Liver (tissue), 9 donors: ENCODE measurements around the gene SMYD3. TPM values are rescaled to one million over a fixed set of nuclear protein-coding genes. Genes with fewer than 3 reads are reported as not detected.

Experiments
- DNase-seq: peaks from one replicate; pipeline ENCODE4 v3.0.0-alpha.2; 2017; ENCODE audit warnings: low spot score
- H3K27ac ChIP-seq, 2 donors: one replicate each; pipeline ENCODE4 v1.7.0; 2013; ENCODE audit warnings: inconsistent platforms in 2 of 2, low read length in 2 of 2, control low read depth in 1 of 2, low read depth in 1 of 2, mild to moderate bottlenecking in 1 of 2
- H3K27me3 ChIP-seq, 4 donors: one replicate each; pipeline versions ENCODE4 v1.6.1 to v1.7.0; 2013; ENCODE audit warnings: low read length in 3 of 4, inconsistent platforms in 1 of 4, mild to moderate bottlenecking in 1 of 4, moderate library complexity in 1 of 4; ENCODE audit not compliant: control insufficient read depth in 4 of 4, insufficient read depth in 4 of 4
- H3K36me3 ChIP-seq, 4 donors: one replicate each; pipeline versions ENCODE4 v1.6.1 to v1.7.0; 2013; ENCODE audit warnings: low read length in 3 of 4, mild to moderate bottlenecking in 3 of 4, low read depth in 1 of 4, moderate library complexity in 1 of 4; ENCODE audit not compliant: control insufficient read depth in 4 of 4, insufficient read depth in 3 of 4
- H3K4me1 ChIP-seq, 4 donors: one replicate each; pipeline versions ENCODE4 v1.6.1 to v1.7.0; 2013; ENCODE audit warnings: low read length in 3 of 4, mild to moderate bottlenecking in 3 of 4, moderate library complexity in 1 of 4; ENCODE audit not compliant: control insufficient read depth in 4 of 4, insufficient read depth in 4 of 4
- H3K4me3 ChIP-seq, 3 donors: one replicate each; pipeline versions ENCODE4 v1.6.1 to v1.7.0; 2013; ENCODE audit warnings: low read length in 3 of 3, control low read depth in 1 of 3, low read depth in 1 of 3, mild to moderate bottlenecking in 1 of 3
- H3K9ac ChIP-seq, 2 donors: one replicate each; pipeline ENCODE4 v1.7.0; 2013; ENCODE audit warnings: low read length in 2 of 2, mild to moderate bottlenecking in 2 of 2, moderate library complexity in 2 of 2, control low read depth in 1 of 2, low read depth in 1 of 2
- H3K9me3 ChIP-seq, 4 donors: one replicate each; pipeline versions ENCODE4 v1.6.1 to v1.7.0; 2013; ENCODE audit warnings: low read length in 3 of 4; ENCODE audit not compliant: control insufficient read depth in 4 of 4
- EGR1 ChIP-seq, 2 donors: IDR thresholded peaks; 2 replicates each; pipeline ENCODE4 v1.6.1; 2016 to 2018; ENCODE audit warnings: antibody characterized with exemption in 2 of 2, low read depth in 2 of 2
- FOXA1 ChIP-seq: IDR thresholded peaks from 2 replicates; pipeline ENCODE4 v1.6.1; 2016; ENCODE audit warnings: antibody characterized with exemption
- FOXA2 ChIP-seq: IDR thresholded peaks from 2 replicates; pipeline ENCODE4 v1.6.1; 2016; ENCODE audit warnings: antibody characterized with exemption
- GABPA ChIP-seq, 2 donors: IDR thresholded peaks in 1 of 2; conservative IDR thresholded peaks in 1 of 2; 2 replicates each; pipeline ENCODE4 v1.6.1; 2016; ENCODE audit warnings: antibody characterized with exemption in 2 of 2, mild to moderate bottlenecking in 1 of 2, moderate library complexity in 1 of 2
- HNF4A ChIP-seq, 2 donors: conservative IDR thresholded peaks; 2 replicates each; pipeline ENCODE4 v1.6.1; 2016; ENCODE audit warnings: antibody characterized with exemption in 2 of 2, mild to moderate bottlenecking in 2 of 2
- HNF4G ChIP-seq: IDR thresholded peaks from 2 replicates; pipeline ENCODE4 v1.6.1; 2016; ENCODE audit warnings: antibody characterized with exemption
- NR2F2 ChIP-seq: IDR thresholded peaks from 2 replicates; pipeline ENCODE4 v1.6.1; 2016; ENCODE audit warnings: antibody characterized with exemption
- RAD21 ChIP-seq, 2 donors: IDR thresholded peaks; 2 replicates each; pipeline ENCODE4 v1.6.1; 2016; ENCODE audit warnings: antibody characterized with exemption in 2 of 2, mild to moderate bottlenecking in 2 of 2
- RXRA ChIP-seq, 2 donors: IDR thresholded peaks; 2 replicates each; pipeline ENCODE4 v1.6.1; 2017 to 2018; ENCODE audit warnings: antibody characterized with exemption in 2 of 2, mild to moderate bottlenecking in 1 of 2
- SP1 ChIP-seq: IDR thresholded peaks from 2 replicates; pipeline ENCODE4 v1.6.1; 2018; ENCODE audit warnings: antibody characterized with exemption, mild to moderate bottlenecking
- TAF1 ChIP-seq: conservative IDR thresholded peaks from 2 replicates; pipeline ENCODE4 v1.6.1; 2016; ENCODE audit warnings: antibody characterized with exemption, mild to moderate bottlenecking
- YY1 ChIP-seq: IDR thresholded peaks from 2 replicates; pipeline ENCODE4 v1.6.1; 2016; ENCODE audit warnings: antibody characterized with exemption, mild to moderate bottlenecking
- WGBS: extraction: QIAGEN DNeasy Blood & Tissue Kit; methylation state at CpG from one replicate; pipeline ENCODE4 v1.1.7; 2013; 5-methylcytosine and 5-hydroxymethylcytosine counted together
- polyA plus RNA-seq, 2 donors: library from polyadenylated mRNA; stranded (reverse) in 1 of 2; unstranded in 1 of 2; fragments of 200-250 nt in 1 of 2; fragments of >200 nt in 1 of 2; fragmentation: Nextera tagmentation in 1 of 2; extraction: Ambion mirVana in 1 of 2; gene quantifications; one replicate each; pipeline versions ENCODE4 v1.2.1 to v1.2.3, GENCODE V29; 2013 to 2015
- total RNA-seq, 2 donors: library from RNA; depleted of rRNA; stranded (reverse); fragments of >200 nt; gene quantifications; one replicate each; pipeline ENCODE4 v1.2.3, GENCODE V29; 2014
- TF ChIP-seq, protein P1 (sequence below): IDR thresholded peaks from 2 replicates; pipeline ENCODE4 v1.6.1; 2016; ENCODE audit warnings: antibody characterized with exemption
- TF ChIP-seq, protein P2 (sequence below): fragments of 150-350 bp; IDR thresholded peaks from 2 replicates; pipeline ENCODE4 v1.5.1; 2017; ENCODE audit warnings: improper control_type of control experiment, low read depth, low read length; ENCODE audit not compliant: missing input control
- TF ChIP-seq, protein P3 (sequence below): IDR thresholded peaks from 2 replicates; pipeline ENCODE4 v1.6.1; 2016; ENCODE audit warnings: antibody characterized with exemption, mild to moderate bottlenecking
- TF ChIP-seq, protein P4 (sequence below): IDR thresholded peaks from 2 replicates; pipeline ENCODE4 v1.6.1; 2016; ENCODE audit warnings: antibody characterized with exemption
- TF ChIP-seq, protein P5 (sequence below): IDR thresholded peaks from 2 replicates; pipeline ENCODE4 v1.6.1; 2016; ENCODE audit warnings: antibody characterized with exemption
- donor health status: healthy.
- donor health status: healthy.
- donor health status: healthy.
- donor health status: healthy.
- donor health status: healthy.

Gene SMYD3
- total and polyA plus RNA-seq, 4 donors, result 3.1 to 9.1 (median 8.0) TPM

DNA sequence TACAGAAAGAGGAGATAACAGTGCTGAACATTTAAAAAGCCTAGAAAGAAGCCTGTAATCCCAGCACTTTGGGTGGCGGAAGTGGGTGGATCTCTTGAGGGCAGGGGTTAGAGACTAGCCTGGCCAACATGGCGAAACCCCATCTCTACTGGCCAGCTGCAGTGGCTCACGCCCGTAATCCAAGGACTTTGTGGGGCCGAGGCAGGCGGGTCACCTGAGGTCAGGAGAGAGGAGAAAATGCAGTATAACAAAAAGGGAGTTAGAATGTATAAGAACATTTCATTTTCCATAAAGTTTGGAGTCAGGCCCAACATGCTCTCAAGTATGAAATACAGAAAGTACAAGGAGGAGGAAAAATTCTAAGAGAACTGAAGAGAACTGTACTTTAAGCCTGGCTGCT is 134.5 kb downstream of the SMYD3 start:
- DNase-seq, result no peak
- TF ChIP-seq, protein P1, sequence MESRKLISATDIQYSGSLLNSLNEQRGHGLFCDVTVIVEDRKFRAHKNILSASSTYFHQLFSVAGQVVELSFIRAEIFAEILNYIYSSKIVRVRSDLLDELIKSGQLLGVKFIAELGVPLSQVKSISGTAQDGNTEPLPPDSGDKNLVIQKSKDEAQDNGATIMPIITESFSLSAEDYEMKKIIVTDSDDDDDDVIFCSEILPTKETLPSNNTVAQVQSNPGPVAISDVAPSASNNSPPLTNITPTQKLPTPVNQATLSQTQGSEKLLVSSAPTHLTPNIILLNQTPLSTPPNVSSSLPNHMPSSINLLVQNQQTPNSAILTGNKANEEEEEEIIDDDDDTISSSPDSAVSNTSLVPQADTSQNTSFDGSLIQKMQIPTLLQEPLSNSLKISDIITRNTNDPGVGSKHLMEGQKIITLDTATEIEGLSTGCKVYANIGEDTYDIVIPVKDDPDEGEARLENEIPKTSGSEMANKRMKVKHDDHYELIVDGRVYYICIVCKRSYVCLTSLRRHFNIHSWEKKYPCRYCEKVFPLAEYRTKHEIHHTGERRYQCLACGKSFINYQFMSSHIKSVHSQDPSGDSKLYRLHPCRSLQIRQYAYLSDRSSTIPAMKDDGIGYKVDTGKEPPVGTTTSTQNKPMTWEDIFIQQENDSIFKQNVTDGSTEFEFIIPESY, result no peak
- TF ChIP-seq NR2F2, result peak; percentile 31

DNA sequence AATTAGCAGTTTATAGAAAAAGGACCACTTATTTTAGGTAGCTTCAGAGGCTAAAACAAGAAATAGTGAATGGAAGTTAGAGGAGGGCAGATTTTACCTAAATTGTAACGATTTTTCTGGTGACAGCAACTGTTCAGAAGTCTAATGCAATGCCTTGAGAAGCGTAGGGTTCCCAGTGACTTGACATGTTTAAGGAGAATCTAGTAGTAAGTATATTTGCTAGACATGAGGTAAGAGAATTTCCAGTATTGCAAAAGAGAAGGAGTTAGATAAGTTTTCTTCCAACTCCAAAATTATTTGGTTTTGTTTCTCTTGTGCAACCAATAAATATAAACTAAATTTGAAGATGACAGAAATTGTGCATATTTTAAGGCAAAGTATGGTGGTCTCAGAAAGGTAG is 140.0 kb downstream of the SMYD3 start:
- Histone ChIP-seq H3K36me3 (no peaks in the 10 kb centered on the region), H3K9ac (no peak overlapping the region), H3K9me3 (no peaks in the 10 kb centered on the region), H3K4me1 (no peaks in the 10 kb centered on the region), H3K27me3 (no peaks in the 10 kb centered on the region), H3K4me3 (no peak overlapping the region), H3K27ac (no peak overlapping the region)
- 92% methylated on average over 2 of the region's 2 CpGs for WGBS
- TF ChIP-seq EGR1 (IDR thresholded peaks at IDR 0.05; ENCODE audit: low read depth in 2 of 2), result no peak
- no peak for TF ChIP-seq RAD21 (IDR thresholded peaks at IDR 0.05)
- no peak for TF ChIP-seq SP1
- no peak for TF ChIP-seq HNF4G
- TF ChIP-seq, protein P2, sequence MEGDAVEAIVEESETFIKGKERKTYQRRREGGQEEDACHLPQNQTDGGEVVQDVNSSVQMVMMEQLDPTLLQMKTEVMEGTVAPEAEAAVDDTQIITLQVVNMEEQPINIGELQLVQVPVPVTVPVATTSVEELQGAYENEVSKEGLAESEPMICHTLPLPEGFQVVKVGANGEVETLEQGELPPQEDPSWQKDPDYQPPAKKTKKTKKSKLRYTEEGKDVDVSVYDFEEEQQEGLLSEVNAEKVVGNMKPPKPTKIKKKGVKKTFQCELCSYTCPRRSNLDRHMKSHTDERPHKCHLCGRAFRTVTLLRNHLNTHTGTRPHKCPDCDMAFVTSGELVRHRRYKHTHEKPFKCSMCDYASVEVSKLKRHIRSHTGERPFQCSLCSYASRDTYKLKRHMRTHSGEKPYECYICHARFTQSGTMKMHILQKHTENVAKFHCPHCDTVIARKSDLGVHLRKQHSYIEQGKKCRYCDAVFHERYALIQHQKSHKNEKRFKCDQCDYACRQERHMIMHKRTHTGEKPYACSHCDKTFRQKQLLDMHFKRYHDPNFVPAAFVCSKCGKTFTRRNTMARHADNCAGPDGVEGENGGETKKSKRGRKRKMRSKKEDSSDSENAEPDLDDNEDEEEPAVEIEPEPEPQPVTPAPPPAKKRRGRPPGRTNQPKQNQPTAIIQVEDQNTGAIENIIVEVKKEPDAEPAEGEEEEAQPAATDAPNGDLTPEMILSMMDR, result no peak
- TF ChIP-seq FOXA1, result no peak
- TF ChIP-seq, protein P1, result no peak
- TF ChIP-seq, protein P3, sequence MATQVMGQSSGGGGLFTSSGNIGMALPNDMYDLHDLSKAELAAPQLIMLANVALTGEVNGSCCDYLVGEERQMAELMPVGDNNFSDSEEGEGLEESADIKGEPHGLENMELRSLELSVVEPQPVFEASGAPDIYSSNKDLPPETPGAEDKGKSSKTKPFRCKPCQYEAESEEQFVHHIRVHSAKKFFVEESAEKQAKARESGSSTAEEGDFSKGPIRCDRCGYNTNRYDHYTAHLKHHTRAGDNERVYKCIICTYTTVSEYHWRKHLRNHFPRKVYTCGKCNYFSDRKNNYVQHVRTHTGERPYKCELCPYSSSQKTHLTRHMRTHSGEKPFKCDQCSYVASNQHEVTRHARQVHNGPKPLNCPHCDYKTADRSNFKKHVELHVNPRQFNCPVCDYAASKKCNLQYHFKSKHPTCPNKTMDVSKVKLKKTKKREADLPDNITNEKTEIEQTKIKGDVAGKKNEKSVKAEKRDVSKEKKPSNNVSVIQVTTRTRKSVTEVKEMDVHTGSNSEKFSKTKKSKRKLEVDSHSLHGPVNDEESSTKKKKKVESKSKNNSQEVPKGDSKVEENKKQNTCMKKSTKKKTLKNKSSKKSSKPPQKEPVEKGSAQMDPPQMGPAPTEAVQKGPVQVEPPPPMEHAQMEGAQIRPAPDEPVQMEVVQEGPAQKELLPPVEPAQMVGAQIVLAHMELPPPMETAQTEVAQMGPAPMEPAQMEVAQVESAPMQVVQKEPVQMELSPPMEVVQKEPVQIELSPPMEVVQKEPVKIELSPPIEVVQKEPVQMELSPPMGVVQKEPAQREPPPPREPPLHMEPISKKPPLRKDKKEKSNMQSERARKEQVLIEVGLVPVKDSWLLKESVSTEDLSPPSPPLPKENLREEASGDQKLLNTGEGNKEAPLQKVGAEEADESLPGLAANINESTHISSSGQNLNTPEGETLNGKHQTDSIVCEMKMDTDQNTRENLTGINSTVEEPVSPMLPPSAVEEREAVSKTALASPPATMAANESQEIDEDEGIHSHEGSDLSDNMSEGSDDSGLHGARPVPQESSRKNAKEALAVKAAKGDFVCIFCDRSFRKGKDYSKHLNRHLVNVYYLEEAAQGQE, result no peak
- no peak for TF ChIP-seq RXRA (IDR thresholded peaks at IDR 0.05)
- TF ChIP-seq YY1, result no peak
- TF ChIP-seq, protein P4, sequence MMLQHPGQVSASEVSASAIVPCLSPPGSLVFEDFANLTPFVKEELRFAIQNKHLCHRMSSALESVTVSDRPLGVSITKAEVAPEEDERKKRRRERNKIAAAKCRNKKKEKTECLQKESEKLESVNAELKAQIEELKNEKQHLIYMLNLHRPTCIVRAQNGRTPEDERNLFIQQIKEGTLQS, result no peak
- no peak for TF ChIP-seq TAF1
- no peak for TF ChIP-seq HNF4A (conservative IDR thresholded peaks at IDR 0.05)
- TF ChIP-seq, protein P5, sequence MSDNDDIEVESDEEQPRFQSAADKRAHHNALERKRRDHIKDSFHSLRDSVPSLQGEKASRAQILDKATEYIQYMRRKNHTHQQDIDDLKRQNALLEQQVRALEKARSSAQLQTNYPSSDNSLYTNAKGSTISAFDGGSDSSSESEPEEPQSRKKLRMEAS, result no peak
- no peak for TF ChIP-seq FOXA2
- TF ChIP-seq GABPA (IDR thresholded peaks at IDR 0.05 in 1 of 2, conservative IDR thresholded peaks at IDR 0.05 in 1 of 2), result no peak
- DNase-seq, result no peak

More for the DNA sequence above, 134.5 kb downstream of the SMYD3 start:
- 85% methylated on average over 6 of the region's 6 CpGs for WGBS
- H3K27ac ChIP-seq, result no peak overlapping the region
- no peaks in the 10 kb centered on the region for H3K9me3 ChIP-seq
- H3K9ac ChIP-seq, result no peak overlapping the region
- no peaks in the 10 kb centered on the region for H3K4me1 ChIP-seq
- H3K36me3 ChIP-seq, result no peaks in the 10 kb centered on the region
- no peaks in the 10 kb centered on the region for H3K27me3 ChIP-seq
- H3K4me3 ChIP-seq, result no peak overlapping the region
